Activated CD8-positive, alpha-beta memory T cell treated with anti-CD3 and anti-CD28 coated beads, Interleukin-2, amount 50 U/mL, for 1 hour (primary cell): Measurements from ENCODE around the gene RBKS.

Source experiments
- DNase-seq: peaks from one replicate; pipeline ENCODE4 v3.0.0-alpha.2; 2020; ENCODE audit errors: extremely low read depth

RBKS gene

GRCh38 chr2:27734305-27734704 lies 155.9 kb downstream of the RBKS start:
- DNase-seq: no peak
